Urothelium cell line (cell line): ENCODE measurements around the gene TNFRSF13B.
"Not testable (repeated sequence)": the region's sequence is repeated elsewhere in the genome, so short reads cannot be mapped to it uniquely, and the experiment has no call there.

Source experiments
- DNase-seq: peaks from one replicate; pipeline ENCODE4 v3.0.0; 2011; ENCODE audit warnings: low spot score, mixed read lengths
- FAIRE-seq: peaks from 2 replicates; lab custom pipeline; 2011; peaks lifted over from hg19 to GRCh38; lab: Jason Lieb, UNC

TNFRSF13B gene

GRCh38 chr17:16929035-16929680, 42.8 kb downstream of the TNFRSF13B start:
- DNase-seq (no peak), FAIRE-seq (no peak)

DNA sequence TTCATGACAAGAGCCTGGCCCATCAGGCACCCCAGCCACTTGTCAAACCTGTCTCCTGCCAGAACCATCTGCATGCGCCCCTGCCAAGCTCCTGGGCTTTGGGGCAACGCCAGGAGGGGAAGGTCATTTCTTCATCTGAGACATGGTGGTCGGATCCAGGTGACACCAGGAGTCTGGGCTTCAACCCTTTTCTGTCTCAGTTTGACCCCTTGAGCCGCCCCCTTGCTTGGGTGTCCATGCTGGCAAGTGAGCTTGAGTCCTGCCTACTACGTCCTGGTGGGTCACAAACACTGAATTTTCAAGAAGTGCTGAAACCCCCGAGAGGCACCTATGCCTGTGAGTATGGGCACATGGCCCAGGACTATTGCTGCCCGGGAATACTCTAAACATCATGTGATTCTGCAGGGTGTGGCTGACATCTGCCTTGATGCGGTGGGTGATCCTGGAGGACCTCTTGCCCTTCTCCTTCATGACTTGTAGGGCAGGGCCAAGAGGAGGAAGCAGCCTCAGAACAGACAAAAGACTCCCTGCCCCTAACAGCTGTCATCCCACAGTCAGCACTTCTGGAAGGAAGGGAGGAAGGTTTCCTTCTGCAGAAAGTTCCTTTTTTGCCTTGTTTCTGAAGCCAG, 43.4 kb downstream of the TNFRSF13B start:
- FAIRE-seq: no peak

GRCh38 chr17:16927641-16928321, 44.1 kb downstream of the TNFRSF13B start:
- FAIRE-seq: no peak
- no peak for DNase-seq

More for the DNA sequence above, 43.4 kb downstream of the TNFRSF13B start:
- DNase-seq: no peak

- DNase-seq (no peak), FAIRE-seq (no peak)
Measured at GRCh38 chr17:16926571-16927451, 45.1 kb downstream of the TNFRSF13B start.

DNA sequence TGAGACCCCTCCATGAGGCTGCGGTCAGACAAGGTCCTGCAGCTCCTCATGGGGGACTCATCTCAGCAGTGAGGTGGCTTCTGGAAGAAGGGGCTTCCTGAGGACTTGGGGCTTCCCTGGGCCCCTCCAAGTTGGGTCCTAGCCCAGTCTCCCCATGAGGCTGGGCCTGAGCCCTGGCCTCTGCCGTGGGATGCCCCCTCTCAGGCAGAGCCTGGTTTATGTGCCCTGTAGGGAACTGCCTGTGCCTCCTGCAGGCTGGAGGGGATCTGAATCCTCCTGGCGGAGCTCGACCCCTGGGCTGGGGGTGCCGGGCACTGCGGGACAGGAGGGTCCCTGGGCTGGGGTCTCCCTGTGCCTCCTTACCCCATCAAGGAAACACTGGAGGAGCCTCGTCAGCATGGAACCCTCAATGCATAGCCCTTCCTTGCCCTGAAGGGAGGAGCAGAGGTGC, 45.8 kb downstream of the TNFRSF13B start:
- FAIRE-seq (no peak), DNase-seq (no peak)

DNA sequence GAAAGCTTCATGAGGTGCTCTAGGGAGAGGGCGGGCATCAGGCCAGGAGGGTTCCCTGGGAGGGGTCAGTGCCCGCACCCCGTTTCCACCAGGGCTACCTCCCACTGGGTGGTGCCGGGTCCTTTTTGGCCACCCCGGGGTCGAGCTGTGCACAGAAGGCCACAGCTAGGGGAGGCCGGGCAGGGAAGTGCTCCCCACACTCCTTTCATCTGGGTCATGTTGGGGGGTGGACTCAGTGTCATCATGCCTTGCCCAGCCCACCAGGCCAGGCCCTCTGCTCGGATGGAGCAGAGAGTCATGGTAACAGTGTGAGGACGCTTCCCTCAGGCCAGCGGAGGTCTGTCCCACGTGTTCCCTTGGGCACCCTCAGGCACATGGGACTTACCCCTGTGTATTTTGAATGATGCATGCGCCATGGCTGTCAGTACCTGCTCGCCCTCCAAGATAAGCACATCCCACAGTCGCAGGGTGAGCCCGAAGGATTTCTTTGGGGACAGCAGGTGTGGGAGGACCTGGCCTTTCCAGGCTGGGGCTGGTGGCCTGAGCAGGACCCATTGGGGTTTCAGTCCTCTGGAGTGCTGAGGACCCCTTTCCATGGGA, 46.4 kb downstream of the TNFRSF13B start:
- no peak for DNase-seq
- no peak for FAIRE-seq

DNA sequence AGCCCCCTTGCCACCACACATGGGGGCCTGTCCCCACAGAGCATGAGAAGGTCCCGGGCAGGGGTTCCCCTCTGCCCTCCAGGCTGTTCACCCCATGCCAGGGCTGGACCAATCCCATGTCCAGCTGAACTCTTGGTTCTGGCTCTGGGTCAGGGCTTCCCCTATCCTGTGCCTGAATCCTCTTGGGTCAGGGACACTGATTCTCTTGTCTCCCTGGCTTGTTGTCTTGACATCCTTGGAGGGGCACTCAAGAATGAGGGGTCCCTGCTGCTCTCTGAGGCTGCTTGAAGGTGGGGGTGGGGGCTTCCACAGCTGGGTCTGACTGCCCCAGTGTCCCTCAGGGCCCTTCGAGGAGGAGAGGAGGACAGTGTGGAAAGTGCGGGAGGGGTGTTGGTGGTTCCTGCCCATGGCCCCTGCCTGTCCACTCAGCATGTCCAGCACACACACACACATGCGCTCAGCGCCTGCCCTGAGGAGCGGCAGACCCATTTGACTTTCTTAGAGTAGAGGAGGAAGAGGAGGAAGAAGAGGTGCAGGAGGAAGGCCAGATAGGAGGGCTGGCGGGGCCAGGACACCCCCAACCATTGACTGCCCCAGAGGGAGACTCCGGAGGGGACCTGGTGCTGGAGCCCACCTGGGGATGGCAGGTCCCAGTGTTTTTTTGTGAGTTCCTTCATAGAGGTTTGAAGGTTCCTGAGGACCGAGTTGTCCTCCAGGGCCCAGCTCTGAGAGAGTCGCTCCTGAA, 47.0 kb downstream of the TNFRSF13B start:
- FAIRE-seq (no peak), DNase-seq (no peak)

DNA sequence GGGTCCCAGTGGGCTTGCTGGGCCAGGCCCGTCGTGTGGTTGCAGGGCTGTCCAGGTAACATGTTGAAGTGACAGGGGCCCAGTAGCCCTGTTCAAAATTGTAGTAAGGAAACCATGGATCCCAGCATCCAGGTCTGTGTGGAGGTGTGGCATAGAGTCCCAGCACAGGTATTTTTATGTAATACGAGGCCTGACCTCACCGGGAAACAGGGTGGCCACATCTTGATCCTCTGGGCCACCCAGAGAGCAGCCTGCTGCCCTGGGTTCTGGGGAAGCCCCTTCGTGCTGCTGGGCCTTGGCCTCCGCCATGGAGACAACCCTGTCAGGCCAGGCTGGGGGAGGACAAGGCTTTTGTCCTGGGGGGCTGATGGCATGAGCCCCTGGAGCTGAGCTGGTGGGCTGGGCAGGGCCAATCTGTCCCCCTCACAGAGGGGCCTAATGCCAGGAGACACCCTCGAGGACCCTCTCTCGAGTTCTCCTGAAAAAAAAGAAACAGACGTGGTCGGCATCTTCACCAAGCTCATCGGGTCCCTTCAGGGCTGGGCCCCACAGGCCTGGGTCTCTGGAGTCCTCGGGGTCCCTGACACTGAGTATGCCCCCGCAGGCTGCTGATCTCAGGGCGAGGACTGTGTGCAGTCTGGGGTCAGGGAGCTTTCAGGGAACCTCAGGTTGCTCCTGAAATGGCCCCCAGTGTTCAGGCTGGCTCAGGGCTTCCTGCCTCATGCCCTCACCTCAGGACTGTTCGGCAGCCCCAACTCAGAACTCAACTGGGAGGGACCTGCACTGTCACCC, 47.8 kb downstream of the TNFRSF13B start:
- FAIRE-seq: no peak
- DNase-seq: no peak

DNA sequence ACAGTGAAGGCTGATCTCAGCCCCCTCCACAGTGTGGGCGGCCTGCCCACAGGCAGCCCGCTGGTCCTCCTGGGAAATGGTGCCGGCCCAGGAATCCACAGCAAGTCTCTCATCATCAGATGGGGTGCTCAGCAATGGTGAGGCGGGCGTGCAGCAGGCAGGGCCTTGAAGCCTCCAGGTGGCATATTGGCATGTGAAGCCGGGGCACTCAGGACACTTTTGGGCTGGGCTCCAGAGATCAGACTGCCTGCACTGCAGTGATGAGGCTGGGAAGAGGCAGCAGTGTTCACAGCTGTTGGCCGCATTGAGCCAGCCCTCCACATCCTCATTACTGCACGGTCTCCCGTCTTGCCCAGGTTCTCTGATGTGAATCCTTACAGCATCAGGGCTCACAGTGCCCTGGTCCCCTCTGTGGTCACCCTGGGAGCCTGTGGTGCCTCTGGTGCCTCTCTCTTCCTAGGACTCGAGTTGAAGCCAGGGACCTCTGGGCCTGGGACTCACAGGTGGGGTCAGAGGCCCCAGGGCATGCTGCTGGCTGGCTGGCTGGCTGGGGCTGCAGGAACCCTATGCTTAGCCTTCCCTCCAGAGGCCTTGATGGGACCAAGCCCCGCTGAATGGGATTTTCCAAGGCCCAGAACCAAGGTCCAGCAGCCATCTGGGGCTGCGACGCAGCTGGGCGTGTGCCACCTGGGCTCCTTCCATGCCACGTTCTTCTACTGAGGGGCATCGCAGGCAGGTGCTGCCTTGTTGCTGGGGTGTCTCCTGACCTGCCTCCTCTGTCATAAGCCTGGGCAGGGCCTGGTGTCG, 48.6 kb downstream of the TNFRSF13B start:
- DNase-seq (no peak), FAIRE-seq (no peak)

DNA sequence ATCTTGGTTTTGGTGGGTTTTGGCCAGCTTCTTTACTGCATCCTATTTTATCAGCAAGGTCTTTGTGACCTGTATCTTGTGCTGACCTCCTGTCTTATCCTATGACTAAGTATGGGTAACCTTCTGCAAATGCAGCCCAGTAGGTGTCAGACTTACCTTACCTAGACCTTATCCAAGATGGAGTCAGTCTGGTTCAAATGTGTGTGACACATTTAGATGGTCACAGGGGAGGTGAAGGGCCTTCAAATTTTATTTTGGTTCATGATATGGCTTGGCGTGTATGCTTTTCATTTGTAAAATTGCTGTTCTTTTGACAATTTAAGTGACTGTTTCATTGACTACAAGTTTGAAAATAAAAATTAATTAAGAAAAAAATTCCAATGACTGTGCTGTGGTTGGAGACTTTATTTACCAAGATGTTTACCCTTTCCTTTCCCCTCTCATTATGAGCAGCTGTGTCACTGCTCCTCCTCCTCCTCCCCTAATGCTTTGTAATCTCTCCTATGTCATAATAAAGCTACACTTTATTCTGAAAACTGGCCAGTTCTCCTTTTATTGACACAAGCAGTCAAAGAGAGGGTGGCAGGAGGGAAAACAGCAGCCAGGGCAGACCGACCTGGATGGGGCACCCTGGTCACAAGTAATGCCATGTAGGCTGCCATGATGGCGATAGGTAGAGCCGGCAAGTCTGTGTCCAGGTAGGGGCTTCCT, 49.4 kb downstream of the TNFRSF13B start:
- FAIRE-seq: no peak

GRCh38 chr17:16921451-16921850, 50.5 kb downstream of the TNFRSF13B start:
- FAIRE-seq, DNase-seq: not testable (repeated sequence)

More for the DNA sequence above, 49.4 kb downstream of the TNFRSF13B start:
- no peak for DNase-seq

DNA sequence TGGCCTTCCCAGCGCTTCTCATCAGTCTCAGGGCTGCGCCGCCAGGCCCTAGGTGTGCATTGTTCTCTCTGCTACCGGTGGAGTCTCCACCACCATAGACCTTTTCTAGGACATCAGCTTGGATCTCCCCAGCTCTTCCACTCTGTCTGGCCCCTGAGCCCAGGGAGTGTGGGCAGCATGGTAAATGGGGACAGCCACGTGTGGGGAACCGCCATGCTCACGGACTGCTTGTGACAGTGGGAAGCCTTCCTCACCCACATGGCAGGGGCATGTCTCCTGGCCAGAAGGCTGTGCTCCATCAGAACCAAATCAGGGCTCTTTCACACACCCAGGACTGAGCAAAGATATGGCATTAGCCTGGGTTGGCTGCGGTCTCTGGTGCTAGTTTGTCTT, 51.3 kb downstream of the TNFRSF13B start:
- FAIRE-seq: no peak
- DNase-seq: no peak

DNA sequence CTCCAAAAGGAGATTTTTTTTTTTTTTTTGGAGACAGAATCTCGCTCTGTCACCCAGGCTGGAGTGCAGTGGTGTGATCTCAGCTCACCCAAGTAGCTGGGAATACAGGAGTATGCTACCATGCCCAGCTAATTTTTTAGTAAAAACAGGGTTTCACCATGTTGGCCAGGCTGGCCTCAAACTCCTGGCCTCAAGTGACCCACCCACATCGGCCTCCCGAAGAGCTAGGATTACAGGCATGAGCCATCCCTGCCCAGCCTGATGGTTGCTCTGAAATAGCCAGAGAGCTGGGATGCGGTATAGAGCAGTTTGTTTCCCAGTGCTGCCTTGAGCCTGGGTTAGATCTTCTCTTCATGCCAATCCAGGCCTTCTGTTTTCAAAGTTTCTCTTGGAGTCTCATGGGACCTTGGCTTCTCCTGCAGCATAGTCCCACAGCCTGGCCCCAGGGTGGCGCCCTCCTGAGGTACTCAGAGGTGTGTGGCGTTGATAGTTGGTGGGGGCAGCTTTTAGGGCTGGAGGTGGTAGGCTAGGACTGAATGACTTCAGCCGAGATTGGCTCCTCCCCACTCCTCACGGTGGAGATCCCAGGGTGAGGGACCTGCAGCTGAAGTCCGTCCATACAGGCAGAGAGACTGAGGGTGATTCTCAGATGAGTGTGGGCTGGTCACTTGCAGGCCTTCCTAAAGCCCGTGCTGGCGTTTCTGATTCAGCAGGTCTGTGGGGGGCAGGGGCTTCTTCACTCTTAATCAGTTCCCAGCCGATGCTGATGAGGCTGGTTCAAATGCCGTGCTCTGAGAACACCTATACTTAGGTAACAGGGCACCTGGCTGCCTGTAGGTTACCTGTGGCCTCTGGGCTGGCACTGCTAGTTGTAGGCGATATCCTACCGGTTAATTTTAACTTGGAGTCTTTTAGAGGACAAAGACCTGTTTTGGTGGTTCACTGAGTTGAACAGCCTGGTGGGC, 52.0 kb downstream of the TNFRSF13B start:
- no peak for FAIRE-seq
- DNase-seq: no peak

GRCh38 chr17:16918443-16918842, 53.5 kb downstream of the TNFRSF13B start:
- DNase-seq (no peak), FAIRE-seq (no peak)

DNA sequence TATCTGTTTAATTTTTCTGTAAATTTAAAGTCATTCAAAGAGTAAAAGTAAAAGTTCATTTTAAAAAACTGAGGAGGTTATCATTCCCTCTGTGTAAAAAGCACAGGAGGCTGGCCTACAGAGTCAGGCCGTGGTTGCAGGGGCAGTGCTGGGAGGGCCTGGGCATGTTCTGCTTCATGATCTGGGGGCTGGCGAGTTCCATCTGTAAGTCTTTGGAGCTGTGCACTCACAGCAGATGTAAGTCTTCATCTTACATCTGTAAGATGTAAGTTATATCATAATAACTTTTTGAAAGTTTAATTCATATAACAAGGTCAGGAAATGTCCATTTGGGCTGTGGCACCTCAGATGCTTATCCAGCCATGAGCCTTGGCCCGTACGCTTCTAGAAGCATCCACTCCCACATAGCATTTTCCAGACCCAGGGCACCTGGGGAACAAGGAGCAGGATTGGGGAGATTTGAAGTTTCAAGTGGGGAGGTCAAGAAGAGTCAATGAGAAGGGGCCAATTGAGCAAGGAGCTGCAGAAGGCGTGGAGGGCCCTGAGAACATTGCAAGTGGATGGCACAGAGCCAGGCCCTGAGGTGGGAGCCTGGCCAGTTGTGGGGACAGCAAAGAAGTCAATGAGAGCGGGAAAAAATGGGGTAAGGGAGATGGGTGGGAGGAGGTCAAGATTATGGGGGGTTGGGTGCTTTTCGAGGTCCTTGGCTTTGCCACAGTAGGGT, 54.1 kb downstream of the TNFRSF13B start:
- DNase-seq (no peak), FAIRE-seq (no peak)

GRCh38 chr17:16916557-16916920, 55.4 kb downstream of the TNFRSF13B start:
- DNase-seq (no peak), FAIRE-seq (no peak)
